ENCODE results near the gene SRSF2. TPM values are rescaled to one million over a fixed set of nuclear protein-coding genes. Genes with fewer than 3 reads are reported as not detected.

Gene SRSF2
- total RNA-seq, 2 donors from 2014 or later = 258 to 301 TPM

GRCh38 chr17:76753061-76753961, 16.2 kb upstream of the SRSF2 start:
- no peak overlapping the region for H3K4me3 ChIP-seq
- H3K27ac ChIP-seq = no peak overlapping the region
- H3K9me3 ChIP-seq = no peaks in the 10 kb centered on the region
- no peaks in the 10 kb centered on the region for H3K4me1 ChIP-seq
- no peaks in the 10 kb centered on the region for H3K27me3 ChIP-seq
- 85 to 93% methylated on average over 12 of the region's 12 CpGs for WGBS, 2 donors
- DNase-seq (no peak), ATAC-seq (no peak)
- H3K36me3 ChIP-seq (replicated peaks in 1 of 2; ENCODE audit: insufficient read depth in 1 of 2, low read depth in 2 of 2) = peaks cover 0 to 2% of the 10 kb centered on the region in 2 donors
- intact Hi-C loops (cut with DNase I) = no loop called here
- TF ChIP-seq POLR2A (IDR thresholded peaks at IDR 0.05) (no peak), CTCF (IDR thresholded peaks at IDR 0.05) (no peak)

GRCh38 chr17:76752006-76752405, 14.9 kb upstream of the SRSF2 start:
- Histone ChIP-seq H3K4me1 (no peaks in the 10 kb centered on the region), H3K9me3 (no peaks in the 10 kb centered on the region), H3K27ac (no peak overlapping the region), H3K4me3 (no peak overlapping the region), H3K27me3 (no peaks in the 10 kb centered on the region), H3K36me3 (replicated peaks in 1 of 2; ENCODE audit: insufficient read depth in 1 of 2, low read depth in 2 of 2) (peaks cover 0 to 2% of the 10 kb centered on the region in 2 donors)
- ATAC-seq (no peak), DNase-seq (no peak)
- TF ChIP-seq CTCF (IDR thresholded peaks at IDR 0.05) = no peak
- TF ChIP-seq POLR2A (IDR thresholded peaks at IDR 0.05) = no peak
- WGBS, 2 donors = 85 to 97% methylated on average over 4 of the region's 4 CpGs
- intact Hi-C loops (cut with DNase I) = no loop called here

- Histone ChIP-seq H3K4me1 (no peaks in the 10 kb centered on the region), H3K27ac (no peak overlapping the region), H3K9me3 (no peaks in the 10 kb centered on the region), H3K27me3 (no peaks in the 10 kb centered on the region), H3K4me3 (no peak overlapping the region), H3K36me3 (replicated peaks in 1 of 2; ENCODE audit: insufficient read depth in 1 of 2, low read depth in 2 of 2) (peaks cover 0 to 2% of the 10 kb centered on the region in 2 donors)
- ATAC-seq = no peak
- TF ChIP-seq POLR2A (IDR thresholded peaks at IDR 0.05) (no peak), CTCF (IDR thresholded peaks at IDR 0.05) (no peak)
- intact Hi-C loops (cut with DNase I) = no loop called here
- no peak for DNase-seq
- WGBS, 2 donors = 87% methylated on average over 3 of the region's 3 CpGs
Measured at GRCh38 chr17:76751416-76751993, 14.4 kb upstream of the SRSF2 start.

- no peak overlapping the region for H3K4me3 ChIP-seq
- no peak for DNase-seq
- no peaks in the 10 kb centered on the region for H3K27me3 ChIP-seq
- WGBS, 2 donors = 100% methylated on average over 1 of the region's 1 CpG
- no peaks in the 10 kb centered on the region for H3K9me3 ChIP-seq
- intact Hi-C loops (cut with DNase I) = no loop called here
- no peak for ATAC-seq
- peaks cover 3 to 7% of the 10 kb centered on the region in 2 donors for H3K36me3 ChIP-seq (replicated peaks in 1 of 2; ENCODE audit: insufficient read depth in 1 of 2, low read depth in 2 of 2)
- no peak overlapping the region for H3K27ac ChIP-seq
- H3K4me1 ChIP-seq = no peaks in the 10 kb centered on the region
- TF ChIP-seq CTCF (IDR thresholded peaks at IDR 0.05) = no peak
- TF ChIP-seq POLR2A (IDR thresholded peaks at IDR 0.05) = no peak
Measured at GRCh38 chr17:76748657-76749056, 11.5 kb upstream of the SRSF2 start.

Measured in body of pancreas (tissue), 4 donors.